Endothelial cell of umbilical vein (primary cell): ENCODE data around the gene RCOR1. TPM values are rescaled to one million over a fixed set of nuclear protein-coding genes. Genes with fewer than 3 reads are reported as not detected.

Source experiments
- BruUV-seq: library from RNA; stranded (reverse); fragments of 400-500 nt; replicated peaks from 2 replicates; lab custom pipeline; 2021; lab: Mats Ljungman, UMichigan
- CTCF ChIA-PET: fragments of 300-600, 350-600 bp; sonication (Branson Sonifier 250); formaldehyde crosslinking; loops from one replicate; lab custom pipeline; 2021; ENCODE audit warnings: antibody characterized with exemption, inconsistent platforms; lab: Charles Lee
- POLR2A ChIA-PET: fragments of 300-600, 350-600 bp; sonication (Branson Sonifier 250); formaldehyde crosslinking; loops from one replicate; lab custom pipeline; 2021; ENCODE audit warnings: antibody characterized with exemption, inconsistent platforms; lab: Charles Lee
- DNase-seq: peaks from one replicate; pipeline ENCODE4 v3.0.0-alpha.2; 2011; ENCODE audit warnings: low read depth, low spot score
- FAIRE-seq: peaks from 2 replicates; lab custom pipeline; 2011; peaks lifted over from hg19 to GRCh38; lab: Jason Lieb, UNC
- H2AFZ ChIP-seq: 2 replicates; pipeline ENCODE4 v1.6.0; 2012; ENCODE audit warnings: low read depth, low read length, control low read depth, inconsistent platforms
- H3K27ac ChIP-seq: 2 replicates; pipeline ENCODE4 v1.5.1; 2011; ENCODE audit warnings: low read depth, mild to moderate bottlenecking, control low read depth, low read length, moderate library complexity; ENCODE audit not compliant: insufficient read depth
- H3K27me3 ChIP-seq, 2 experiments: 2 replicates each; pipeline versions ENCODE4 v1.6.0 to v1.6.1; 2011; ENCODE audit warnings: low read length in 2 of 2, mixed read lengths in 1 of 2; ENCODE audit not compliant: control insufficient read depth in 2 of 2, insufficient read depth in 2 of 2
- H3K36me3 ChIP-seq, 2 experiments: 2 replicates in 1 of 2; 3 replicates in 1 of 2; pipeline ENCODE4 v1.5.1; 2011; ENCODE audit warnings: low read length in 2 of 2, mild to moderate bottlenecking in 1 of 2, moderate library complexity in 1 of 2; ENCODE audit not compliant: control insufficient read depth in 2 of 2, insufficient read depth in 2 of 2; ENCODE audit errors: extremely low read depth in 1 of 2
- H3K4me1 ChIP-seq: 3 replicates; pipeline ENCODE4 v1.5.1; 2011; ENCODE audit warnings: mild to moderate bottlenecking, low read length; ENCODE audit not compliant: control insufficient read depth, insufficient read depth; ENCODE audit errors: extremely low read depth
- H3K4me2 ChIP-seq: 2 replicates; pipeline ENCODE4 v1.6.1; 2011; ENCODE audit warnings: low read length, control low read depth, mixed read lengths; ENCODE audit not compliant: insufficient read depth
- H3K4me3 ChIP-seq, 3 experiments: fragments of 200-600 bp in 1 of 3; sonication (generic), shearing (Covaris generic) in 1 of 3; replicated peaks in 1 of 3; 2 replicates each; pipeline ENCODE4 v1.5.1; 2011 to 2016; ENCODE audit warnings: control low read depth in 3 of 3, low read length in 3 of 3, mild to moderate bottlenecking in 2 of 3, inconsistent platforms in 1 of 3, low read depth in 1 of 3, moderate library complexity in 1 of 3; ENCODE audit not compliant: insufficient read depth in 1 of 3
- H3K79me2 ChIP-seq: 2 replicates; pipeline ENCODE4 v1.6.0; 2012; ENCODE audit warnings: low read length, inconsistent platforms; ENCODE audit not compliant: control insufficient read depth, insufficient read depth
- H3K9ac ChIP-seq: replicated peaks from 2 replicates; pipeline ENCODE3; 2011; ENCODE audit warnings: low read length, control low read depth; ENCODE audit not compliant: insufficient read depth; ENCODE audit errors: extremely low read depth
- H3K9me1 ChIP-seq: replicated peaks from 3 replicates; pipeline ENCODE4 v1.6.0; 2011; ENCODE audit warnings: mild to moderate bottlenecking, low read length; ENCODE audit not compliant: control insufficient read depth, insufficient read depth; ENCODE audit errors: extremely low read depth
- H3K9me3 ChIP-seq: replicated peaks from 2 replicates; pipeline ENCODE4 v1.5.1; 2012; ENCODE audit warnings: low read length, inconsistent platforms; ENCODE audit not compliant: control insufficient read depth, insufficient read depth
- H4K20me1 ChIP-seq: replicated peaks from 2 replicates; pipeline ENCODE3; 2011; ENCODE audit warnings: mild to moderate bottlenecking, low read length; ENCODE audit not compliant: control insufficient read depth, insufficient read depth; ENCODE audit errors: extremely low read depth
- EZH2 ChIP-seq: IDR thresholded peaks from 2 replicates; pipeline ENCODE4 v1.6.1; 2012; ENCODE audit warnings: borderline replicate concordance, low read depth, mild to moderate bottlenecking, moderate library complexity, low read length, inconsistent platforms; ENCODE audit not compliant: severe bottlenecking
- FOS ChIP-seq: IDR thresholded peaks from 2 replicates; pipeline ENCODE4 v1.6.1; 2011; ENCODE audit warnings: mild to moderate bottlenecking, low read length, moderate library complexity, borderline replicate concordance; ENCODE audit not compliant: insufficient read depth
- GATA2 ChIP-seq: IDR thresholded peaks from 2 replicates; pipeline ENCODE4 v1.7.0; 2011; ENCODE audit warnings: low read depth, mild to moderate bottlenecking, moderate library complexity, mixed read lengths, low read length; ENCODE audit not compliant: insufficient read length, insufficient read depth
- JUN ChIP-seq: IDR thresholded peaks from 2 replicates; pipeline ENCODE4 v1.6.1; 2011; ENCODE audit warnings: borderline replicate concordance, low read depth; ENCODE audit not compliant: insufficient read length, insufficient read depth
- MYC ChIP-seq: IDR thresholded peaks from one replicate; pipeline ENCODE4 v1.6.1; 2011; ENCODE audit warnings: mild to moderate bottlenecking, low read depth, low read length
- POLR2A ChIP-seq: IDR thresholded peaks from 2 replicates; pipeline ENCODE4 v1.6.1; 2012; ENCODE audit warnings: low read depth, mild to moderate bottlenecking, control low read depth, low read length
- POLR2AphosphoS5 ChIP-seq: IDR thresholded peaks from 2 replicates; pipeline ENCODE4 v1.6.1; 2012; ENCODE audit warnings: low read depth, mild to moderate bottlenecking, control low read depth, low read length, moderate library complexity; ENCODE audit not compliant: insufficient read depth
- dilution Hi-C: fragments of 300-500 bp; cut with MboI; formaldehyde crosslinking; loops from one replicate; pipeline ENCODE4 v1.15.0; 2019; ENCODE audit warnings: low sequenced_read_pairs; ENCODE audit not compliant: extremely low pct_ligation_motif_present
- intact Hi-C: fragments of 100-400 bp; cut with micrococcal nuclease; formaldehyde crosslinking; loops from one replicate; pipeline ENCODE4 v1.10.0; 2022
- polyA plus RNA-seq, 4 experiments: library from polyadenylated mRNA; depleted of rRNA in 3 of 4; stranded (reverse) in 3 of 4; unstranded in 1 of 4; fragments of >200 nt; gene quantifications; 2 replicates each; pipeline versions ENCODE4 v1.2.1 to v1.2.3, GENCODE V29; 2011 to 2012; ENCODE audit warnings: missing spikeins in 1 of 4
- total RNA-seq: library from RNA; stranded (reverse); gene quantifications from 2 replicates; pipeline ENCODE4 v1.2.3, GENCODE V29; 2021
- TF ChIP-seq, protein P1 (sequence below), 2 donors: IDR thresholded peaks; 1 replicate in 1 of 2; 2 replicates in 1 of 2; pipeline ENCODE4 v1.5.1; 2011; ENCODE audit warnings: low read length in 2 of 2, mild to moderate bottlenecking in 2 of 2, moderate library complexity in 2 of 2, control low read depth in 1 of 2, inconsistent platforms in 1 of 2, low read depth in 1 of 2; ENCODE audit not compliant: insufficient read depth in 1 of 2; ENCODE audit errors: extremely low read depth in 1 of 2
- TF ChIP-seq, protein P2 (sequence below): IDR thresholded peaks from 2 replicates; pipeline ENCODE4 v1.6.1; 2011; ENCODE audit not compliant: insufficient read depth, insufficient read length

The RCOR1 gene
- total and polyA plus RNA-seq, 2 donors (not counting 3 experiments of a cell fraction or from before 2014, with no cell fraction given) = 15.6 to 32.2 TPM

DNA sequence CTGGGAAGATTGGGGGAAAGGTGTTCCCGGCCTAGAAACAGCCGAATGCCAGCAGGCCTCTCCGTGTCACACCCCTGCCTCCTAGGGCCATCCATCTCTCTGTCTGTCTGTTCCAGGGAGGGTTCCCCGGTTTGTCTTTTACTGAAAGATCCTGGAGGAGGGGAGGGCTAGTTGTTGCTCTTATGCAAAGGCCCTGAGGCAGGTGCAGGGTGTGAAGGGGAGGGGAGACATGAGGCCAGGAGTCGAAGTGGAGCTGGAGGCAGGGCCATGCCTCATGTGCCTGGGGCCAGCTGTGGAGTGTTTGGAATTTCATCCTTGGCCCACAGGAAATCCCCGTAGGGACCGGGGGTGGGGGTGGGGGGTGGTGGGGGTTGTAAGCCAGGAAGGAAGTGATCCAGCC lies 8.7 kb upstream of the RCOR1 start:
- FAIRE-seq (no peak), DNase-seq (no peak)
- Histone ChIP-seq H3K9me3 (no peaks in the 10 kb centered on the region), H3K9me1 (no peaks in the 10 kb centered on the region), H3K4me3 (no peak overlapping the region), H3K9ac (no peak overlapping the region), H2AFZ (no peak overlapping the region), H3K27me3 (no peaks in the 10 kb centered on the region), H3K4me2 (no peak overlapping the region), H3K27ac (no peak overlapping the region), H3K4me1 (peaks cover 12% of the 10 kb centered on the region), H3K36me3 (no peaks in the 10 kb centered on the region), H3K79me2 (no peaks in the 10 kb centered on the region), H4K20me1 (no peaks in the 10 kb centered on the region)
- POLR2A ChIA-PET = no interaction called here
- no TSS peak for BruUV-seq
- intact Hi-C loops (no loop called here), dilution Hi-C loops (no loop called here)
- TF ChIP-seq, protein P1, sequence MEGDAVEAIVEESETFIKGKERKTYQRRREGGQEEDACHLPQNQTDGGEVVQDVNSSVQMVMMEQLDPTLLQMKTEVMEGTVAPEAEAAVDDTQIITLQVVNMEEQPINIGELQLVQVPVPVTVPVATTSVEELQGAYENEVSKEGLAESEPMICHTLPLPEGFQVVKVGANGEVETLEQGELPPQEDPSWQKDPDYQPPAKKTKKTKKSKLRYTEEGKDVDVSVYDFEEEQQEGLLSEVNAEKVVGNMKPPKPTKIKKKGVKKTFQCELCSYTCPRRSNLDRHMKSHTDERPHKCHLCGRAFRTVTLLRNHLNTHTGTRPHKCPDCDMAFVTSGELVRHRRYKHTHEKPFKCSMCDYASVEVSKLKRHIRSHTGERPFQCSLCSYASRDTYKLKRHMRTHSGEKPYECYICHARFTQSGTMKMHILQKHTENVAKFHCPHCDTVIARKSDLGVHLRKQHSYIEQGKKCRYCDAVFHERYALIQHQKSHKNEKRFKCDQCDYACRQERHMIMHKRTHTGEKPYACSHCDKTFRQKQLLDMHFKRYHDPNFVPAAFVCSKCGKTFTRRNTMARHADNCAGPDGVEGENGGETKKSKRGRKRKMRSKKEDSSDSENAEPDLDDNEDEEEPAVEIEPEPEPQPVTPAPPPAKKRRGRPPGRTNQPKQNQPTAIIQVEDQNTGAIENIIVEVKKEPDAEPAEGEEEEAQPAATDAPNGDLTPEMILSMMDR (IDR thresholded peaks at IDR 0.05; ENCODE audit: extremely low read depth in 1 of 2, insufficient read depth in 1 of 2, low read depth in 1 of 2, low read length in 2 of 2) = no peak
- TF ChIP-seq JUN (no peak), FOS (no peak), MYC (no peak), POLR2A (no peak), POLR2AphosphoS5 (no peak), GATA2 (no peak), EZH2 (no peak)
- TF ChIP-seq, protein P2, sequence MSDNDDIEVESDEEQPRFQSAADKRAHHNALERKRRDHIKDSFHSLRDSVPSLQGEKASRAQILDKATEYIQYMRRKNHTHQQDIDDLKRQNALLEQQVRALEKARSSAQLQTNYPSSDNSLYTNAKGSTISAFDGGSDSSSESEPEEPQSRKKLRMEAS = no peak
- CTCF ChIA-PET = interaction anchor here (2.5 kb wide), 1 partner anchor 9 kb away, joined by 8 read pairs; no protein-coding TSS in a partner anchor
